Right lobe of liver (tissue), 6 donors: Measurements from ENCODE around the gene MED12L. TPM values are rescaled to one million over a fixed set of nuclear protein-coding genes. Genes with fewer than 3 reads are reported as not detected.

Source experiments
- ATAC-seq, 4 donors: fragments of 200-7000 bp; cut with Tn5 transposase; one replicate each; pipeline ENCODE4 v1.9.1; 2020; ENCODE audit warnings: mild to moderate bottlenecking in 4 of 4, moderate library complexity in 4 of 4
- DNase-seq, 3 donors: peaks; one replicate each; pipeline ENCODE4 v3.0.0-alpha.2; 2020
- H3K27ac ChIP-seq, 3 donors: fragments of 200-600 bp; one replicate each; pipeline ENCODE4 v1.8.0; 2022
- H3K27me3 ChIP-seq, 2 donors: fragments of 200-600 bp; one replicate each; pipeline ENCODE4 v1.8.0; 2022
- H3K36me3 ChIP-seq, 4 donors: fragments of 200-600 bp; sonication (generic) in 1 of 4; one replicate each; pipeline versions ENCODE4 v1.5.1 to v1.8.0; 2017 to 2022; ENCODE audit warnings: control low read depth in 1 of 4
- H3K4me1 ChIP-seq, 4 donors: fragments of 200-600 bp; sonication (generic) in 1 of 4; one replicate each; pipeline versions ENCODE4 v1.5.1 to v1.8.0; 2017 to 2022; ENCODE audit warnings: control low read depth in 1 of 4
- H3K4me3 ChIP-seq, 3 donors: fragments of 200-600 bp; one replicate each; pipeline ENCODE4 v1.8.0; 2022
- H3K9me3 ChIP-seq, 4 donors: fragments of 200-600 bp; sonication (generic) in 1 of 4; one replicate each; pipeline versions ENCODE4 v1.5.1 to v1.8.0; 2017 to 2022; ENCODE audit warnings: control low read depth in 1 of 4
- CTCF ChIP-seq, 4 donors: fragments of 200-600 bp in 3 of 4; fragments of 450-650 bp in 1 of 4; IDR thresholded peaks; one replicate each; pipeline versions ENCODE4 v1.5.1 to v1.8.0; 2016 to 2022; ENCODE audit warnings: antibody characterized with exemption in 4 of 4, mild to moderate bottlenecking in 2 of 4
- POLR2A ChIP-seq: fragments of 450-650 bp; IDR thresholded peaks from one replicate; pipeline ENCODE4 v1.6.1; 2017; ENCODE audit warnings: antibody characterized with exemption, mild to moderate bottlenecking
- WGBS: methylation state at CpG from one replicate; pipeline ENCODE4 v1.1.6; 2018; ENCODE audit warnings: low coverage, low lambda C conversion rate; ENCODE audit not compliant: insufficient coverage; ENCODE audit errors: missing lambda C conversion rate; 5-methylcytosine and 5-hydroxymethylcytosine counted together
- intact Hi-C, 2 donors: fragments of 100-400 bp; cut with DNase I; formaldehyde crosslinking; loops; one replicate each; pipeline versions ENCODE4 v1.11.2 to v1.14.1; 2022
- total RNA-seq, 6 experiments: library from RNA; depleted of rRNA in 2 of 6; stranded (reverse); fragments of >200 nt in 2 of 6; fragmentation: NEBNext Ultra II Directional in 3 of 6; extraction: Animal tissue kit (Norgen Biotek cat#: 25700) in 3 of 6; gene quantifications; one replicate each; pipeline versions ENCODE4 v1.1.0 to v1.2.4, GENCODE V29; 2016 to 2023
- donor health status: DM: no; HTN: yes; CAD: no.
- donor health status: DM: no; HTN: no; CAD: no.
- donor health status: DM: no; HTN: no; CAD: no.
- donor health status: DM: no; HTN: yes; CAD: no.
- donor health status: DM: no; HTN: yes; CAD: no.

MED12L gene
- total RNA-seq, 6 experiments from 2014 or later: 0.04 to 0.64 (median 0.40) TPM

GRCh38 chr3:151285940-151286339 lies 200.5 kb downstream of the MED12L start:
- no peaks in the 10 kb centered on the region for H3K36me3 ChIP-seq
- intact Hi-C loops: loop anchor here in 1 of 2 donors (10.0 kb wide), 1 partner anchor 121 kb away; no protein-coding TSS in a partner anchor
- DNase-seq: no peak
- TF ChIP-seq CTCF (IDR thresholded peaks at IDR 0.05) (no peak), POLR2A (no peak)
- no peak for ATAC-seq
- H3K4me3 ChIP-seq: no peak overlapping the region
- WGBS: 29% methylated on average over 1 of the region's 1 CpG
- H3K27me3 ChIP-seq: no peaks in the 10 kb centered on the region
- no peaks in the 10 kb centered on the region for H3K4me1 ChIP-seq
- H3K27ac ChIP-seq: no peak overlapping the region
- H3K9me3 ChIP-seq: peaks cover 0 to 3% (median 0%) of the 10 kb centered on the region in 4 donors

GRCh38 chr3:151289445-151289844 lies 204.0 kb downstream of the MED12L start:
- H3K9me3 ChIP-seq: peaks cover 0 to 4% (median 0%) of the 10 kb centered on the region in 4 donors
- TF ChIP-seq POLR2A (no peak), CTCF (IDR thresholded peaks at IDR 0.05) (no peak)
- intact Hi-C loops: loop anchor here in 1 of 2 donors (10.0 kb wide), 1 partner anchor 125 kb away; no protein-coding TSS in a partner anchor

GRCh38 chr3:151290673-151291072 lies 205.2 kb downstream of the MED12L start:
- H3K4me3 ChIP-seq: no peak overlapping the region
- H3K27me3 ChIP-seq: no peaks in the 10 kb centered on the region
- no peak for TF ChIP-seq POLR2A
- peak; percentile 14 to 39 (median 26) for TF ChIP-seq CTCF (IDR thresholded peaks at IDR 0.05)
- ATAC-seq (peak in 1 of 4 donors; percentile 39), DNase-seq (no peak)
- H3K36me3 ChIP-seq: no peaks in the 10 kb centered on the region
- no peaks in the 10 kb centered on the region for H3K4me1 ChIP-seq
- peaks cover 0 to 4% (median 0%) of the 10 kb centered on the region in 4 donors for H3K9me3 ChIP-seq
- intact Hi-C loops: no loop called here
- no peak overlapping the region for H3K27ac ChIP-seq
- WGBS: 34% methylated on average over 3 of the region's 3 CpGs

More at GRCh38 chr3:151289445-151289844, 204.0 kb downstream of the MED12L start:
- ATAC-seq: no peak
- Histone ChIP-seq H3K4me1 (no peaks in the 10 kb centered on the region), H3K36me3 (no peaks in the 10 kb centered on the region), H3K4me3 (no peak overlapping the region), H3K27me3 (no peaks in the 10 kb centered on the region), H3K27ac (no peak overlapping the region)
- DNase-seq: no peak
- WGBS: 70% methylated on average over 3 of the region's 3 CpGs

- intact Hi-C loops: no loop called here
- no peak for DNase-seq
- Histone ChIP-seq H3K27me3 (no peaks in the 10 kb centered on the region), H3K36me3 (no peaks in the 10 kb centered on the region), H3K27ac (no peak overlapping the region), H3K9me3 (peaks cover 0 to 4% (median 0%) of the 10 kb centered on the region in 4 donors), H3K4me3 (no peak overlapping the region), H3K4me1 (no peaks in the 10 kb centered on the region)
- TF ChIP-seq POLR2A (no peak), CTCF (IDR thresholded peaks at IDR 0.05) (no peak)
- 62% methylated on average over 6 of the region's 6 CpGs for WGBS
- no peak for ATAC-seq
Observed at GRCh38 chr3:151293127-151293526, 207.7 kb downstream of the MED12L start.
